Sigmoid colon (tissue), 4 donors: ENCODE measurements around the gene GNAT1.

Source experiments
- POLR2A ChIP-seq, 2 donors: fragments of 450-650 bp; IDR thresholded peaks; one replicate each; pipeline ENCODE4 v1.6.1; 2016; ENCODE audit warnings: antibody characterized with exemption in 2 of 2, mild to moderate bottlenecking in 2 of 2, moderate library complexity in 2 of 2
- POLR2AphosphoS5 ChIP-seq, 4 donors: sonication (generic); formaldehyde crosslinking; IDR thresholded peaks; one replicate each; pipeline ENCODE4 v1.6.1; 2017; ENCODE audit warnings: antibody characterized with exemption in 4 of 4

GRCh38 chr3:50207359-50208042 is 16.1 kb downstream of the GNAT1 start:
- TF ChIP-seq POLR2A (IDR thresholded peaks at IDR 0.05) (no peak), POLR2AphosphoS5 (IDR thresholded peaks at IDR 0.05) (no peak)
